K562 (cell line): ENCODE results near the gene RSRC1. TPM values are rescaled to one million over a fixed set of nuclear protein-coding genes. Genes with fewer than 3 reads are reported as not detected.

ENCODE experiments used
- ATF6 ChIP-seq: sonication (generic); formaldehyde crosslinking; IDR thresholded peaks from 2 replicates; pipeline ENCODE4 v1.4.0; 2020; ENCODE audit warnings: mild to moderate bottlenecking, missing genetic modification reagents
- CREB1 ChIP-seq, 2 experiments: sonication (generic) in 1 of 2; formaldehyde crosslinking in 1 of 2; IDR thresholded peaks; 2 replicates each; pipeline versions ENCODE4 v1.6.1 to v1.8.0; 2012 to 2022; ENCODE audit warnings: inconsistent platforms in 1 of 2, mild to moderate bottlenecking in 1 of 2, missing genetic modification reagents in 1 of 2, moderate library complexity in 1 of 2
- FOXJ3 ChIP-seq: sonication (generic); formaldehyde crosslinking; IDR thresholded peaks from 2 replicates; pipeline ENCODE4 v1.4.0; 2020; ENCODE audit warnings: mild to moderate bottlenecking, missing genetic modification reagents
- GTF2E2 ChIP-seq: fragments of 200-800 bp; sonication (Bioruptor generic); IDR thresholded peaks from 2 replicates; pipeline ENCODE4 v1.6.1; 2016; ENCODE audit warnings: missing genetic modification characterization, missing compliant biosample characterization
- HDAC2 ChIP-seq: fragments of 450-650 bp; IDR thresholded peaks from 2 replicates; pipeline ENCODE4 v1.6.1; 2016; ENCODE audit warnings: mild to moderate bottlenecking
- KDM5B ChIP-seq: fragments of 200-600 bp; sonication (generic); IDR thresholded peaks from 2 replicates; pipeline ENCODE4 v1.6.1; 2012; ENCODE audit warnings: low read depth, mild to moderate bottlenecking, moderate library complexity, low read length, control low read depth, inconsistent platforms; ENCODE audit not compliant: insufficient replicate concordance
- KLF10 ChIP-seq: fragments of 250-450 bp; sonication (Bioruptor Pico); IDR thresholded peaks from 2 replicates; pipeline ENCODE4 v1.6.1; 2021; ENCODE audit warnings: matching md5 sums
- MXI1 ChIP-seq: IDR thresholded peaks from 2 replicates; pipeline ENCODE4 v1.6.1; 2011; ENCODE audit warnings: low read depth, mild to moderate bottlenecking, improper control_type of control experiment, low read length
- PHF20 ChIP-seq: fragments of 450-650 bp; IDR thresholded peaks from 2 replicates; pipeline ENCODE4 v1.6.1; 2018; ENCODE audit not compliant: partially characterized antibody
- TBL1XR1 ChIP-seq, 2 experiments: IDR thresholded peaks; 2 replicates each; pipeline ENCODE4 v1.6.1; 2012; ENCODE audit warnings: improper control_type of control experiment in 2 of 2, low read length in 2 of 2, mild to moderate bottlenecking in 1 of 2
- ZNF165 ChIP-seq: fragments of 250-450 bp; sonication (Bioruptor Pico); IDR thresholded peaks from 2 replicates; pipeline ENCODE4 v1.4.0; 2020; ENCODE audit warnings: borderline replicate concordance
- ZNF444 ChIP-seq: fragments of 250-450 bp; sonication (Bioruptor Pico); IDR thresholded peaks from 2 replicates; pipeline ENCODE4 v1.4.0; 2020; ENCODE audit warnings: mild to moderate bottlenecking, moderate library complexity
- ZNF592 ChIP-seq: fragments of 450-650 bp; IDR thresholded peaks from 2 replicates; pipeline ENCODE4 v1.6.1; 2017; ENCODE audit warnings: antibody characterized with exemption, mild to moderate bottlenecking
- polyA plus RNA-seq, 8 experiments: library from polyadenylated mRNA; depleted of rRNA in 4 of 8; stranded (reverse) in 5 of 8; unstranded in 3 of 8; fragments of >200 nt; fragmentation: Nextera tagmentation in 2 of 8; fragmentation: Illumina TruSeq in 1 of 8; extraction: Ambion mirVana in 2 of 8; extraction: Trizol in 1 of 8; gene quantifications; 2 replicates each; pipeline versions ENCODE4 v1.2.1 to v1.2.3, GENCODE V29; 2011 to 2014; ENCODE audit warnings: inconsistent platforms in 1 of 8, missing spikeins in 1 of 8
- total RNA-seq, 7 experiments: library from RNA; depleted of rRNA in 6 of 7; stranded (reverse); fragments of >200 nt in 6 of 7; fragmentation: Illumina TruSeq in 2 of 7; extraction: Trizol in 2 of 7; gene quantifications; 2 replicates each; pipeline versions ENCODE4 v1.2.1 to v1.2.3, GENCODE V29; 2011 to 2021; ENCODE audit warnings: low replicate concordance in 1 of 7
- TF ChIP-seq, protein P1 (sequence below), 2 experiments: fragments of 450-650 bp; IDR thresholded peaks; 2 replicates each; pipeline ENCODE4 v1.6.1; 2016

The RSRC1 gene
- total and polyA plus RNA-seq, 9 of the 15 experiments (the other 6 are each of a cell fraction or from before 2014, with no cell fraction given): 19.3 to 128 (median 75.5) TPM

DNA sequence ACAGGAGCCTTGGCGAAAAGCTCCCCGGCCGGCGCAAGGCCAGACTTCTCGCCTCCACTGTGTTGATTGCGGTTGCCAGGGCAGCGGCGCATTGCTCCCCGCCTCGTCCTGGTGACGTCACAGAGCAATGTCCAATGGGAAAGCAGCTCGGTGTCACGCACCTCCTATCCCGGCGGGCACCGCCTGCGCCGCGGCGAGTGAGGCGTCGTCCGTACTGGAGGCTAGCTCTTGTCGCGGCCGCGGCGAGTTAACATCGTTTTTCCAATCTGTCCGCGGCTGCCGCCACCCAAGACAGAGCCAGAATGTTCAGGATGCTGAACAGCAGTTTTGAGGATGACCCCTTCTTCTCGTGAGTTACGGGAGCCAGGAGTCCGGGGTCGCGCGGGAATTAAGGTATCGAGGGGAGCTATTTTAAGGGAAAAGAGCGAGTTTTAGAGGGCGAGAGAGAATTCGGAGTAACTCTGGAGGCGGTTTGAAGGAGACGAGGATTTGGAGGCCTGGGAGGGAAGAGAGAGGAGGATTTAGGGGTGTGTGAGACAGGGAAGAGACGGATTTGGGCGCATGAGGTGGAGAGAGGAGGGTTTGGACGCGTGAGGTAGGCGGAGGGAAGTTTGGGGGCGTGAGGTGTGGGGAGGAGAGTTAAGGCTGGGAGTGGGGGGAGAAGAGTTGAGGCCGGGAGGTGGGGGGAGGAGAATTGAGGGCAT, 461.3 kb downstream of the RSRC1 start, which contains the start of gene MLF1 (continued):
- peak; percentile 58; the same call in 1 of the 2 replicates for TF ChIP-seq ZNF592
- TF ChIP-seq KDM5B: peak; percentile 82
- no peak for TF ChIP-seq ZNF165 (CRISPR knock-in tag)
- TF ChIP-seq, protein P1, sequence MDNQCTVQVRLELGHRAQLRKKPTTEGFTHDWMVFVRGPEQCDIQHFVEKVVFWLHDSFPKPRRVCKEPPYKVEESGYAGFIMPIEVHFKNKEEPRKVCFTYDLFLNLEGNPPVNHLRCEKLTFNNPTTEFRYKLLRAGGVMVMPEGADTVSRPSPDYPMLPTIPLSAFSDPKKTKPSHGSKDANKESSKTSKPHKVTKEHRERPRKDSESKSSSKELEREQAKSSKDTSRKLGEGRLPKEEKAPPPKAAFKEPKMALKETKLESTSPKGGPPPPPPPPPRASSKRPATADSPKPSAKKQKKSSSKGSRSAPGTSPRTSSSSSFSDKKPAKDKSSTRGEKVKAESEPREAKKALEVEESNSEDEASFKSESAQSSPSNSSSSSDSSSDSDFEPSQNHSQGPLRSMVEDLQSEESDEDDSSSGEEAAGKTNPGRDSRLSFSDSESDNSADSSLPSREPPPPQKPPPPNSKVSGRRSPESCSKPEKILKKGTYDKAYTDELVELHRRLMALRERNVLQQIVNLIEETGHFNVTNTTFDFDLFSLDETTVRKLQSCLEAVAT (IDR thresholded peaks at IDR 0.05): peak; percentile 57 to 78; a peak in 2 of 4 replicates
- no peak for TF ChIP-seq KLF10 (CRISPR knock-in tag)
- peak; percentile 54; the same call in 1 of the 2 replicates for TF ChIP-seq HDAC2
- TF ChIP-seq GTF2E2 (tag): no peak
- peak in 1 of 2 experiments; percentile 65; a peak in 1 of 4 replicates for TF ChIP-seq TBL1XR1 (IDR thresholded peaks at IDR 0.05; ENCODE audit: low read length in 2 of 2)
- TF ChIP-seq PHF20: peak; percentile 48
- peak; percentile 95 for TF ChIP-seq ATF6
- TF ChIP-seq FOXJ3: peak; percentile 99
- TF ChIP-seq ZNF444: no peak
- TF ChIP-seq MXI1: peak; percentile 93
- TF ChIP-seq CREB1 (IDR thresholded peaks at IDR 0.05): peak; percentile 92
- peak; percentile 96 for TF ChIP-seq CREB1 (CRISPR knock-in tag; IDR thresholded peaks at IDR 0.05)
